Urothelium cell line (cell line): ENCODE measurements around the gene SCCPDH.
A peak's percentile ranks its signal among the peaks of the same experiment; 100 is the strongest.
"Not testable (repeated sequence)": the region's sequence is repeated elsewhere in the genome, so short reads cannot be mapped to it uniquely, and the experiment has no call there.

Source experiments
- DNase-seq: peaks from one replicate; pipeline ENCODE4 v3.0.0; 2011; ENCODE audit warnings: low spot score, mixed read lengths
- FAIRE-seq: peaks from 2 replicates; lab custom pipeline; 2011; peaks lifted over from hg19 to GRCh38; lab: Jason Lieb, UNC

SCCPDH gene

DNA sequence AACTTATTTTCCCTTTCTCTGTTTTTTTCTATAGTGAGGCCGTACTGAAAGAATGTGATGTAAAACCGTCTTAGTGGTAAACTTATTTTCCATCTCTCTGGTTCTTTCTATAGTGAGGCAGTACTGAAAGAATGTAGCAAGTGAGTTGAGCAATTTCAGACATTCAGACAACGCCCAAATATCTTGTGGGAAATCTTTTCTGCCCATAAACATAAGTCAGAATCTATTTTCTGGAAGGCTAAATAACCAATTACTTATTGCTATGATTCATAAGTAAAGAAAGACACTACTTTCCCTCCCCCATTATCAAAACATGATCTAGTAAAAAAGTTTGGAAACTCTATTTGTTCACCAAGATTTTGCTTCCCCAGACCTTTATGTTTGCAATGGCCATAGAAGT is 18.8 kb upstream of the SCCPDH start:
- FAIRE-seq (no peak), DNase-seq (peak; percentile 29)

DNA sequence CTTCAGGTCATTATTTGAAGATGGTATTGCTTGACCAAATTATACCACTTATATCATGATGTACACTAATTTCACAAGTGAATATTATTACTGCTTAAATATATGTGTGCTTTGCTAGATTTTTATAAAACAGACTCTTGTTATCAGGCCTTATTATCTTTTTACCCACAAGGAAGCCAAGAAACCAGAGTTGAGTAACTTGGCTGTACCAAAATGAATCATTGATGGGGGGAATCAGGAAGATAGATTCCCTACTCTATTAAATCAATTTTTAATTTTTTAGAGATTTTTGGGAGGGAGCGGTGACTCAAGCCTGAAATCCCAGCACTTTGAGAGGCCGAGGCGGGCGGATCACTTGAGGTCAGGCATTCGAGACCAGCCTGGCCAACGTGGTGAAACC is 16.0 kb upstream of the SCCPDH start:
- DNase-seq: no peak

DNA sequence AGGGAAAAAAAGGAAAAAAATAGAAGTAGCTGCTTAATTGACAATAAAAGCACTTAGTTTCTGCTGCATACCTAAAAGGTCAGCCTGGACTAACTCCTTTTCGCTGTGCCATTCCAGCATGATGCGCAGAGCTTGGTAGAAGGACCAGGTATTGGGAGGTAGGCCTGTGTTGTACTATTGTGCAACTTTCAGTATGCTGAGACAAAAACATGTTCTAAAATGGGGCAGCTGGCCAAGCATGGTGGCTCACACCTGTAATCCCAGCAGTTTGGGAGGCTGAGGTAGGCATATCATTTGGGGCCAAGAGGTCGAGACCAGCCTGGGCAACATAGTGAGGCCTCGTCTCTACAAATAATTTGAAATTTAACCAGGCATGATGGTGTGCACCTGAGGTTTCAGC is 15.0 kb upstream of the SCCPDH start:
- DNase-seq (no peak), FAIRE-seq (no peak)

More for the DNA sequence above, 16.0 kb upstream of the SCCPDH start:
- FAIRE-seq: no peak

DNA sequence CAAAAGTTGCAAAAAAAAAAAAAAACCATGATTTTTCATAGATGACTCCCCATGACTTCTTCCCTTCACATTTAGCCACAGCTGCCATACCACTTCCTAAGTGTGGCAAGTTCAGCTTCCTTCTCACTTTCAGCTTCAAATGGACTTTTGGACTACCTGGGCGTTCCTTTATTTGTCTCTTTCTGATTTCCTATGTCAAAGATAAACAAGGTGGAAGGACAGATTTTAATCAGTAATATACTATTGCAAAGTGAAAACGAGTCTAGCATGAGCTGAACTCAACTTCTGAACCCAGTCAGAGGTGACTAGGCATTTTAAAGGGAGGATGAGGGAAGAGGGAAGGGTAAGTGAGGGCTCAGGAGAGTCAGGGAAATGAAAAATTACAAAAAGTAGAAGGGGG is 14.4 kb upstream of the SCCPDH start:
- FAIRE-seq: no peak
- DNase-seq: no peak

DNA sequence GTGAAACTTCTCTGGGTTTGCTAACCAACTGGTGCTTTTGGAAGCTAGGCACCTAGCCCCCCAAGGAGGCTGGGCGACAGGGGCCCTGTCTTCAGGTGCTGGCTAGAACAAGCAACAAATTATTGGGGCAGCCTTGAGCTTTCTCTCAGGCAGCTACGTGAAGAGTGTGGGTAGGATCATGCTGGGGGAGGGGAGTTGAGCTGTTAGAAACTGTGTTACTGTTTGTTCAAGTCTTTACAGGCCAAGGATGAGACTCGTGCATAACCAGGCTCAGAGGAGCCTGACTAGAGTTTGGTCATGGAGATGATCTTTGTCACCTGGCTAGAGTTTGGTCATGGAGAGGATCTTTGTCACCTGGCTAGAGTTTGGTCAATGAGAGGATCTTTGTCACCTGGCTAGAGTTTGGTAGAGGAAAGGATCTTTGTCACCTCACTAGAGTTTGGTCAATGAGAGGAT is 12.6 kb upstream of the SCCPDH start:
- FAIRE-seq (no peak), DNase-seq (no peak)

DNA sequence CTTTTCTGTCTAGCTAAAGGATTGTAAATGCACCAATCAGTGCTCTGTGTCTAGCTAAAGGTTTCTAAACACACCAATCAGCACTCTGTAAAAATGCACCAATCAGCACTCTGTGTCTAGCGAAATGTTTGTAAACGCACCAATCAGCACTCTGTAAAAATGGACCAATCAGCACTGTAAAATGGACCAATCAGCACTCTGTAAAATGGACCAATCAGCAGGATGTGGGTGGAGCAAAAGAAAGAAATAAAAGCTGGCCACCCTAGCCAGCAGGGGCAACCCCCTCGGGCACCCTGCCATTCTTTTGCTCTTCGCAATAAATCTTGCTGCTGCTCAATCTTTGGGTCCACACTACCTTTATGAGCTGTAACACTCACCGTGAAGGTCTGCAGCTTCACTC is 11.8 kb upstream of the SCCPDH start:
- DNase-seq, FAIRE-seq: not testable (repeated sequence)

DNA sequence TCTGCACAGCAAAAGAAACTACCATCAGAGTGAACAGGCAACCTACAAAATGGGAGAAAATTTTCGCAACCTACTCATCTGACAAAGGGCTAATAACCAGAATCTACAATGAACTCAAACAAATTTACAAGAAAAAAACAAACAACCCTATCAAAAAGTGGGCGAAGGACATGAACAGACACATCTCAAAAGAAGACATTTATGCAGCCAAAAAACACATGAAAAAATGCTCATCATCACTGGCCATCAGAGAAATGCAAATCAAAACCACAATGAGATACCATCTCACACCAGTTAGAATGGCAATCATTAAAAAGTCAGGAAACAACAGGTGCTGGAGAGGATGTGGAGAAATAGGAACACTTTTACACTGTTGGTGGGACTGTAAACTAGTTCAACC is 4.8 kb upstream of the SCCPDH start:
- not testable (repeated sequence) for FAIRE-seq

DNA sequence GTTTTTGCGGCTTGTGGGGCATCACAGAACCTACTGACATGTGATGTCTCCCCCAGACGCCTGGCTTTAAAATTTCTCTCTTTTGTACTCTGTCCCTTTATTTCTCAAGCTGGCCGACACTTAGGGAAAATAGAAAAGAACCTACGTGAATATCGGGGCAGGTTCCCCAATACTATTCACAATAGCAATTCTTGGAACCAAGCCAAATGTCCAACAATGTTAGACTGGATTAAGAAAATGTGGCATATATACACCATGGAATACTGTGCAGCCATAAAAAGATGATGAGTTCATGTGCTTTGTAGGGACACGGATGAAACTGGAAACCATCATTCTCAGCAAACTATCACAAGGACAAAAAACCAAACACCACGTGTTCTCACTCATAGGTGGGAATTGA is 3.4 kb upstream of the SCCPDH start:
- DNase-seq, FAIRE-seq: not testable (repeated sequence)

More for the DNA sequence above, 4.8 kb upstream of the SCCPDH start:
- not testable (repeated sequence) for DNase-seq

DNA sequence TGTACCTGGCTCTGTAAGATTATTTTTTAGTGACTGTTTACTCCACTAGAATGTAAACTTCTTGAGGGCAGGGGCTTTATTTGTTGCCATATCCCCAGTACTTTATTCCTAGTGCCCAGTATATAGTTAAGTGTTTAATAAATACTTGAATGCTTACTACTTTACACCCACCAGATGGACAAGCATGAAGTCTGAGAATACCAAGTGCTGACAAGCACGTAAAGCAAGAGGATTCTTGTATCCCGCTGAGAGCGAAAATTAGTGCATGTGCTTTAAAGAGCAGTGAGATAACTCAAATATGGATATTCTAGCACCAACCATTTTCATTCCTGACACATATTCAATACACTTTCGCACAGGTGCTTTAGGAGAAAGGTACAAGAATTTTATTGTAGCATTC is 1.5 kb upstream of the SCCPDH start:
- no peak for FAIRE-seq
- no peak for DNase-seq

DNA sequence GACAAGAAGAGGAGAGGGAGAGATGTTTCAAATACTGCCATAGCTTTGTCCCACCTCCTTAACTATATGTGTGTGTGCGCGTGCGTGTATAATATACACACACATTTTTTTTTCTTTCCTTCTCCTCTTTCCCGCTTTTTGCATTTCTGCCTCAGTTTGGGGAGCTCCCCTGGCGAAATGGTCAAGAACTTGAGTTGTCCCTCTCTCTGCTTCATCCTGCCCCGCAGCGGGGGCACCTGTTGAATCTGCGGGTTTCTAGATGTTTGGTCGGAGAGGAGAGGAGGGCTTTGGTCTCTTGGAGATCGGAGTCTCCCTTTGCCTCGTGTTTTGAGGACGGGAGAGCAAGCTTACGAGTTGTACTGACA is 504 bp downstream of the SCCPDH start:
- FAIRE-seq (no peak), DNase-seq (peak; percentile 23)

DNA sequence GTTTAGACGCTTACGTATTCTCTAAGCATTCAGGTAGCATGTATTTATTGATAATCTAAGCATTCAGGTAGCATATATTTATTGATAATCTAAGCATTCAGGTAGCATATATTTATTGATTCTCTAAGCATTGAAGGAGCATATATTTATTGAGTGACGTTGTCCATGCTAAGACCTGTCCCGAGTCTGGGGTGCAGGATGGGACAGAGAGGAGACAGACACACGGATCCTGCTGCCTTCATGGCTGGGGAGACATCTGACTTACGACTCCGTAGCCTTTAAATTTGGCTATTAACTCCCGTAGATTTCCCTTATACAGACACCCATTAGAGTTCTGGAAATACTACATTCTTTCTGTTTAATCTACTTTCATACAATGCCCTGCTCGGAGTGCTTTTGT is 982 bp downstream of the SCCPDH start:
- no peak for DNase-seq

DNA sequence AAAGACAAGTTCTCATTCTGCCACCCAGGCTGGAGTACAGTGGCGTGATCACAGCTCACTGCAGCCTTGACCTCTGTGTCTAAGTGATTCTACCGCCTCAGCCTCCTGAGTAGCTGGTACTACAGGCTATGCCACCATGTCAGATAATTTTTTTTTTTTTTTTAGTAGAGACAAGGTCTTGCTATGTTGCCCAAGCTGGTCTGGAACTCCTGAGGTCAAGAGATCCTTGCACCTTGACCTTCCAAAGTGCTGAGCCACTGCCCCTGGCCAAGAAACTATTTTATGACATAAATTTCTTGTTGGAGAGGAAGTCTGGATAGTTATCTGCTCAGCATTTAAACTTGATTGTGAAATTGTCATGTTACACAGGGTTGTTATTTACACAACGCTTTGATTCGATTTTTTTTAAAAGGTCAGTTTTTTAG is 2.1 kb downstream of the SCCPDH start:
- DNase-seq (no peak), FAIRE-seq (no peak)

More for the DNA sequence above, 982 bp downstream of the SCCPDH start:
- no peak for FAIRE-seq

DNA sequence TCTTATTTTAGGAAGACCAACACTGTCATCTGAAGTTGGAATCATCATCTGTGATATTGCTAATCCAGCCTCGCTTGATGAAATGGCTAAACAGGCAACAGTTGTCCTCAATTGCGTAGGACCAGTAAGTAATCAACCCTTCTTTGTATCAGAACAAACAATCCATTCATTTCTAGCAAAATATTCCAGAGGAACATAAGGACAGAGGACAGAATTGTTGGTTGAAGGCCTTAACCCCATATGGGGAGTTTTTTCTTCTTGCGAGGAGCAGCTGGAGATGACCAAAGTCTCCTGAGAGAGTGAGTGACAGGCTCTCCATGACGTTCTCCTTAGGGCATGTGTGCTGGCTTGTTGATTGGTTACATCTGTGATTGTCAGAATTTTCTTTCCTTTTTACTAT is 2.7 kb downstream of the SCCPDH start:
- DNase-seq (no peak), FAIRE-seq (no peak)

DNA sequence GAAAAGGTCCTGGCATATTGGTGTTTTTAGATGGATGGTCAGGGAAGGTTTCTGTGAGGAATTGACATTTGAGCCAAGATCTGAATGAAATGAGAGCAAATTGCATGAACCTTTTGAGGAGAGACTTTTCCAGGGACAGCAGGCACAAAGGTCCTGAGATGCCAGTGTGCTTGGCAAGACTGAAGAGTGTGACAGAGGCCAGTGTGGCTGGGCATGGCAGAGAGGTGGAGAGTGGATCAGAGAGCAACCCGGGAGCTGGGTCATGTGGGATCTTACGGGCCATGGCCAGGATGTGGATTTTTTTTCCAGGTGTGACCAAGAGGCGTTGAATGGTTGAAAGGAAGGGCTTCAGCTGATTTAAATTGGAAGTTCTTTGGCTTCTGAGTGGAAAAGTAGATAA is 3.4 kb downstream of the SCCPDH start:
- DNase-seq: no peak
- no peak for FAIRE-seq

DNA sequence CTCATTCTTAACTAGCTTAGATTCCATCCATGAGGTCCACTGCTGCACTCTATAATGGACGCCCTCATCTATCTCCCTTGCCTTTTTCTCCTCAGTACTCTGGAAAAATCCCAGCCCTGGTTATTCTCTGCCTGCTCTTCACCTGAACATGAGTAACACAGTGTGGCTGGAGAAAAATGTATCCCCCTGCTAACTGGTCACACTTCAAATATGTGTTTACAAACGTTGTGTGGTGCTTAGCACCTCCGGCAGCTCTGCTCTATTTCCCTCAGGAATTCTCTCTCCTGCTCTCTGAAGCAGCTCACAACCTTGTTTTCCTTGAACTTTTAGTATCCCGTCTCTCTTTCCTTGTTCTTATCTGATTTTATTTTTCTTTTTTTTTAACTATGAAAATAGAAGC is 4.1 kb downstream of the SCCPDH start:
- DNase-seq: no peak
- FAIRE-seq: no peak

DNA sequence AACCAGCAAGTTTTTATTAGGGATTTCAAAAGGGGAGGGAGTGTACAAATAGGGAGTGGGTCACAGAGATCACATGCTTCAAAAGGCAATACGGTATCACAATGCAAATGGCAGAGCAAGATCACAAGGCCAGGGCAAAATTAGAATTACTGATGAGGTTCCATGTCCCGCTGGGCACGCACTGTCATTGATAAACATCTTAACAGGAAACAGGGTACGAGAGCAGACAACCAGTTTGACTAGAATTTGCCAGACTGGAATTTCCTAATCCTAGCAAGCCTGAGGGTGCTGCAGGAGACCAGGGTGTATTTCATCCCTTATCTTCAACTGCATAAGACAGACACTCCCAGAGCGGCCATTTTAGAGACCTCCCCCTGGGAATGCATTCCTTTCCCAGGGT is 4.8 kb downstream of the SCCPDH start:
- FAIRE-seq, DNase-seq: not testable (repeated sequence)

DNA sequence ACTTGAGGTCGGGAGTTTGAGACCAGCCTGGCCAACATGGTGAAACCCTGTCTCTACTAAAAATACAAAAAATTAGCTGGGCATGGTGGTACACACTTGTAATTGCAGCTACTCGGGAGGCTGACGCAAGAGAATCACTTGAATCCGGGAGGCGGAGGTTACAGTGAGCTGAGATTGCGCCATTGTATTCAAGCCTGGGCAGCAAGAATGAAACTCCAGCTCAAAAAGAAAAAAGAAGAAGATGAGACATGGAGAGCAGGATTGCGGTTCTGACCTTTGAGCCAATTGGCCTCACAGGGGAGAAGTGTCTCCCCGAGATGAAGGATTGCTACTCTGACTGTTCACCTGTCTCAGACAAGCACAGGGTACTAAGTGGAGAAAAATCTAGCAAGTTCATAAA is 6.6 kb downstream of the SCCPDH start:
- DNase-seq: no peak
- FAIRE-seq: no peak

DNA sequence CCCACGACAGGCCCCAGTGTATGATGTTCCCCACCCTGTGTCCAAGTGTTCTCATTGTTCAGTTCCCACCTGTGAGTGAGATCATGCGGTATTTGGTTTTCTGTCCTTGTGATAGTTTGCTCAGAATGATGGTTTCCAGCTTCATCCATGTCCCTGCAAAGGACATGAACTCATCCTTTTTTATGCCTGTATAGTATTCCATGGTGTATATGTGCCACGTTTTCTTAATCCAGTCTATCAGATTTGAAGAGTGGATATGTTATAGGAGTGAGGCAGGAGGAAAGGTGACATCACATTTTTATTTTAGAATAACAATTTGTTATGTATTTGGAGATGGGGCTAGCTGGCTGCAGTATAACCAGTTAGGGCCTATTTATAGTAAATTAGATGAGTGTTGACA is 7.7 kb downstream of the SCCPDH start:
- not testable (repeated sequence) for FAIRE-seq, DNase-seq

DNA sequence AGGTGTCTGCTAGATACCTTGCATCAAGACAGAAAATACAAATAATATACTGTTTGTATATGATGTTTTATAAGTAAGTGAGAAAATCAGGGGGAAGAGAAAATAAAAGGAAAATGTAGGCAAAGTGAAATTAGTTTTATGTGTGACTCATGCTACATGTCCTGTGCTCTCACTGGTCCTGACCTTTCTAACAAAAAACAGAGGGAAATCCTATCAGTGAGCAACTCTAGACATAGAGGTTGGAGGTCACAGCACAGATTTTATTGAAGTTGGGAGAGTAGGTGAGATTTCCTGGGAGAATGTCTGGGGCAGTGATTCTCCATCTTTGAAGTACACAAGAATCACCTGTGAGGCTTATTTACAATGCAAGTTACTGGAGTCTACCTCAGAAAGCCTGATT is 9.5 kb downstream of the SCCPDH start:
- DNase-seq (no peak), FAIRE-seq (no peak)

DNA sequence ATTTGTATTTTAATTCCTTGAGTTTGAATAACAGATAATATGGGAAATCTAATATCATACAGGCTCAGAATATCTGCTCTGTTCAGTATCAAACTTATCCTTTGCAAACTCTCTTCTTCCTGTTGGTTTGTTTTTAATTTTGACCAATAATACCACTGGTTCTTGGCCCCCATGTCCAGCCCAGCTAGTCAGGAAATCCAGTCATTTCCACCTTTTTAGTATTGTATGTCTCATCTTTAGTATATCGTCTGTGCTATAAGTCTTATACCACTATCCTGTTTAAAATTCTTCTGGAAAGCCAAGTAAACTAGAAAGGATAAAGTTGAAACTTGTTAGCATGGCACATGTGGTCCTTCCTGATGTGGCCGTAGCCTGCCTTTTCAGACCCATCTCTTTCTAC is 10.7 kb downstream of the SCCPDH start:
- DNase-seq (no peak), FAIRE-seq (no peak)

DNA sequence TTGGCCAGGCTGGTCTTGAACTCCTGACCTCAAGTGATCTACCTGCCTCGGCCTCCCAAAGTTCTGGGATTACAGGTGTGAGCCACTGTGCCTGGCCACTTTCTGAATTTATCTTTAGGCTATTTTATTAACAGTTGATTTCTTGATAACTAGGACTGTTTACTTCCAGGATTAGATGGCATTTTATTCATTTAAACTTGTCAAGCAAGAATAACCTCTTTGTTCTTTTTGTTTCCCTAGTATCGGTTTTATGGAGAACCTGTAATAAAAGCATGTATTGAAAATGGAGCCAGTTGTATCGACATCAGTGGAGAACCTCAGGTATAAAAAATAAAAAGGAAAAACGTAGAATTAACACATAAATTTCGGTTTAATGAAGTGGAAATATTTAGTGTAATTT is 11.5 kb downstream of the SCCPDH start:
- DNase-seq: no peak
- FAIRE-seq: no peak

DNA sequence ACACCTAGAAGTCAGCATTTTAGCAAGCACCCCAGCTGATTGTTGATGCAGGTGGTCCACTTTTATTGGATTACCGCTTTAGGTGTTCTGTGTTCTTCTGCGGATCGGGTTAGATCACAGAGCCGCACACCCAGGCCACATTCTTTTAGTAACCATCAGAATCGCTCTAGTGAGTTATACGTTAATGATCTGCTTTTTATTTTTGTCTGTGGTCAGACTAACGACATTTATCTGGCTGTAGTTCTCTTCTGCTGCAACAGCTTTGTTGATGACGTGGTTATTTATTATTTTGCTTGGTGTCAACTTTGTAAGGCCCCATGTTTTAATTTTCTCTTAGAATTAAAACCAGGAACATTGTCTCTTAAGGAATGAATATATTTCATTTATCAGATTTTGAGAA is 18.2 kb downstream of the SCCPDH start:
- DNase-seq: no peak
- no peak for FAIRE-seq

DNA sequence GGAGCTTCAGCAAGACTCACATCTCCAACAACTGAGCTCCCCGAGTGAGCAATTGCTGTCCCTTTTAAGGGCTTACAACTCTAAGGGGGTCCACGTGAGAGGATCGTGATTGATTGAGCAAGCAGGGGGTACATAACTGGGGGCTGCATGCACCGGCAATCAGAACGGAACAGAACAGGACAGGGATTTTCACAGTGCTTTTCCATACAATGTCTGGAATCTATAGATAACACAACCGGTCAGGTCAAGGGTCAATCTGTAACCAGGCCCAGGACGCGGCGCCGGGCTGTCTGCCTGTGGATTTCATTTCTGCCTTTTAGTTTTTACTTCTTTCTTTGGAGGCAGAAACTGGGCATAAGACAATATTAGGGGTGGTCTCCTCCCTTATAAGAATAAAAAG is 21.9 kb downstream of the SCCPDH start:
- not testable (repeated sequence) for FAIRE-seq, DNase-seq

DNA sequence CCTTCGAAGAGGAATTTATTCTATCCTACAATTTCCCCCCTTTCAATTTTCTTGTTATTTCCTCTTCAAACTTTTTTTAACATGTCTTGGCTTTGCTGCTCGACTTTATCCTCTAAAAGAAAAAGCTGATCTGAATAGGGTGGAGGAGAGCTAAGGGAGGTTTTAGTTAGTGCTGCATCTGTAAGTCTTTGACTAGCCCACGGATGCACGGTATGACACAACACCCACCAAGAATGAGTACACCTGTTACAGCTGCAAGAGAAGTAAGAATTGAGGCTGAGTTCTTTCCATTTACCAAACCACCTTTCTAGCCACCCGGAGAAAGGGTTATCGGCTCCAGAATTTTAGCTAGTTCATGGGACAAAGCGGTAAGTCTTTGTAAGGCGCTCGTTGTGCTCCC is 23.8 kb downstream of the SCCPDH start:
- DNase-seq: no peak
- FAIRE-seq: no peak
